Neural cell (in vitro differentiated cells): ENCODE measurements around the gene PFKP. TPM values are rescaled to one million over a fixed set of nuclear protein-coding genes. Genes with fewer than 3 reads are reported as not detected.

Source experiments
- H2AFZ ChIP-seq: fragments of 200-600, 300-800 bp; sonication (generic), shearing (Covaris generic); 2 replicates; pipeline ENCODE4 v1.6.0; 2014; ENCODE audit warnings: low read depth, mild to moderate bottlenecking, antibody characterized with exemption, low read length, moderate library complexity
- H3F3A ChIP-seq: fragments of 200-600 bp; shearing (Covaris generic); 2 replicates; pipeline ENCODE4 v1.6.1; 2016; ENCODE audit warnings: mild to moderate bottlenecking, moderate library complexity, mixed read lengths, antibody characterized with exemption, low read length; ENCODE audit not compliant: insufficient read depth, poor library complexity, severe bottlenecking
- H3K27ac ChIP-seq: fragments of 200-600, 300-800 bp; sonication (generic), shearing (Covaris generic); 2 replicates; pipeline ENCODE4 v1.5.1; 2014; ENCODE audit warnings: mild to moderate bottlenecking, low read length, moderate library complexity
- H3K27me3 ChIP-seq: fragments of 300-800, 200-600 bp; sonication (generic), shearing (Covaris generic); 2 replicates; pipeline ENCODE4 v1.6.0; 2014; ENCODE audit warnings: mild to moderate bottlenecking, low read depth, low read length, moderate library complexity; ENCODE audit not compliant: insufficient read depth
- H3K36me3 ChIP-seq: fragments of 300-800, 200-600 bp; sonication (generic), shearing (Covaris generic); 2 replicates; pipeline ENCODE4 v1.5.1; 2014; ENCODE audit warnings: mild to moderate bottlenecking, antibody characterized with exemption, low read length, moderate library complexity; ENCODE audit not compliant: insufficient read depth
- H3K4me2 ChIP-seq: fragments of 300-800, 200-600 bp; sonication (generic), shearing (Covaris generic); 2 replicates; pipeline ENCODE4 v1.6.0; 2014; ENCODE audit warnings: mild to moderate bottlenecking, low read length
- H3K4me3 ChIP-seq: fragments of 300-800, 200-600 bp; sonication (generic), shearing (Covaris generic); 2 replicates; pipeline ENCODE4 v1.5.1; 2014; ENCODE audit warnings: mild to moderate bottlenecking, low read length, moderate library complexity
- H3K79me2 ChIP-seq: fragments of 200-600 bp; shearing (Covaris generic); replicated peaks from 2 replicates; pipeline ENCODE4 v1.6.0; 2014; ENCODE audit warnings: mild to moderate bottlenecking, low read length, moderate library complexity; ENCODE audit not compliant: insufficient read depth
- H3K9ac ChIP-seq: fragments of 300-800, 200-600 bp; sonication (generic), shearing (Covaris generic); 2 replicates; pipeline ENCODE4 v1.6.1; 2016; ENCODE audit warnings: mild to moderate bottlenecking, low read length, mixed read lengths
- H3K9me2 ChIP-seq: fragments of 200-600 bp; shearing (Covaris generic); 2 replicates; pipeline ENCODE4 v1.6.1; 2016; ENCODE audit warnings: mild to moderate bottlenecking, low read length, mixed read lengths; ENCODE audit not compliant: insufficient read depth
- H3K9me3 ChIP-seq: fragments of 200-600, 300-800 bp; sonication (generic), shearing (Covaris generic); 2 replicates; pipeline ENCODE4 v1.6.1; 2016; ENCODE audit warnings: mild to moderate bottlenecking, mixed run types, low read length, moderate library complexity, mixed read lengths
- H4K20me1 ChIP-seq: fragments of 200-600 bp; shearing (Covaris generic); 2 replicates; pipeline ENCODE4 v1.6.1; 2016; ENCODE audit warnings: mild to moderate bottlenecking, mixed run types; ENCODE audit not compliant: insufficient read depth
- EP300 ChIP-seq: fragments of 450-650 bp; conservative IDR thresholded peaks from 2 replicates; pipeline ENCODE4 v1.6.1; 2014; ENCODE audit warnings: antibody characterized with exemption, mild to moderate bottlenecking, moderate library complexity; ENCODE audit not compliant: poor library complexity, severe bottlenecking
- EZH2 ChIP-seq: fragments of 200-600, 300-800 bp; shearing (Covaris generic), sonication (generic); IDR thresholded peaks from 2 replicates; pipeline ENCODE4 v1.6.1; 2014; ENCODE audit warnings: antibody characterized with exemption, low read length, borderline replicate concordance, mild to moderate bottlenecking; ENCODE audit not compliant: insufficient read depth, poor library complexity, severe bottlenecking
- MXI1 ChIP-seq: fragments of 450-650 bp; conservative IDR thresholded peaks from 2 replicates; pipeline ENCODE4 v1.6.1; 2014; ENCODE audit warnings: antibody characterized with exemption, mild to moderate bottlenecking; ENCODE audit not compliant: poor library complexity, severe bottlenecking
- POLR2AphosphoS5 ChIP-seq: IDR thresholded peaks from 2 replicates; pipeline ENCODE4 v1.6.1; 2012
- RAD21 ChIP-seq: fragments of 450-650 bp; conservative IDR thresholded peaks from 2 replicates; pipeline ENCODE4 v1.6.1; 2014; ENCODE audit warnings: antibody characterized with exemption, mild to moderate bottlenecking, moderate library complexity
- SMC3 ChIP-seq: fragments of 450-650 bp; conservative IDR thresholded peaks from 2 replicates; pipeline ENCODE4 v1.6.1; 2014; ENCODE audit warnings: antibody characterized with exemption, mild to moderate bottlenecking, moderate library complexity; ENCODE audit not compliant: poor library complexity
- TAF1 ChIP-seq: IDR thresholded peaks from 2 replicates; pipeline ENCODE4 v1.6.1; 2012; ENCODE audit warnings: low read depth
- polyA plus RNA-seq: library from polyadenylated mRNA; depleted of rRNA; stranded (reverse); fragments of >200 nt; gene quantifications from 2 replicates; pipeline ENCODE4 v1.2.3, GENCODE V29; 2014
- TF ChIP-seq, protein P1 (sequence below): fragments of 450-650 bp; IDR thresholded peaks from 2 replicates; pipeline ENCODE4 v1.5.1; 2014; ENCODE audit warnings: antibody characterized with exemption, mild to moderate bottlenecking, moderate library complexity; ENCODE audit not compliant: poor library complexity, severe bottlenecking
- TF ChIP-seq, protein P2 (sequence below): IDR thresholded peaks from 2 replicates; pipeline ENCODE4 v1.6.1; 2012; ENCODE audit warnings: borderline replicate concordance

The PFKP gene
- polyA plus RNA-seq, 1 donor from 2014 or later = 27.9 TPM

DNA sequence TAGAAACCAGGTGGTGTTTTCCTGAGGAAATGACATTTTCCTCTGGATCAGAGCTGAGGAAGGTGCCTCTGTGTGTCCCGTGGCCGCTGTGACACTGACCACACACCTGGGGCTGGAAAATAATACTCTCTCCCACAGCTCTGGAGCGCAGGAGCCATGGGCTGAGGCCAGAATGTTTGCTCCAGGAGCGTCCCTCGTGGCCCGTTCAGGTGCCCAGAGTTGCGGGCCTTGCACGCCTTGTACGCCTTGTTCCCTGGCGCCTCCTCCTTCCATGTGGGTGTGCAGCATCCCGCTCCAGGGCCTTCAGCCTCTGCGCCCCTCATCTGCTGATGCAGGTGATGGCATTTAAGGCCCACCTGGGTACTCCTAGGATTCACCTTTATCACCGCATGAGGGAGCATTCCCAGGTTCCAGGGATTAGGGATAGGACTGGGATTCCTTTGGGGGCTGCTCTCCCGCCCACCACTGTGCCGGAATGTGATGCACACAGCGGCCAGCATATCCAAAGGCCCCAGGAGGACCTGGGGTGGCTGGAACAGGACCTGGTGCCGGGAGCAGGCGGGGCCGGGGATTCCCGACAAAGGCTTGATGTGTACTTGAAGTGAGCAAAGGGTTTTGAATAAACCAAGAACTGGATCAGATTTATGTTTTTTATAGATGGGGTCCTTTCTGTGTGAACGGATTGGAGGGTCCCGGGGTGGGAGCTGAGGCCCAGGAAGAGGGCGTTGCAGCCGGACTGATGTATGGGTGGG, 61.2 kb downstream of the PFKP start:
- H3K9ac ChIP-seq = no peak overlapping the region
- no peak overlapping the region for H2AFZ ChIP-seq
- H3K9me3 ChIP-seq = no peaks in the 10 kb centered on the region
- H3K79me2 ChIP-seq = no peaks in the 10 kb centered on the region
- peaks cover 5% of the 10 kb centered on the region for H3K36me3 ChIP-seq
- no peaks in the 10 kb centered on the region for H3K27me3 ChIP-seq
- H3K4me2 ChIP-seq = no peak overlapping the region
- H3K4me3 ChIP-seq = no peak overlapping the region
- TF ChIP-seq SMC3 (no peak), POLR2AphosphoS5 (no peak), MXI1 (no peak), EP300 (no peak), TAF1 (no peak), EZH2 (no peak), RAD21 (no peak)
- TF ChIP-seq, protein P1, sequence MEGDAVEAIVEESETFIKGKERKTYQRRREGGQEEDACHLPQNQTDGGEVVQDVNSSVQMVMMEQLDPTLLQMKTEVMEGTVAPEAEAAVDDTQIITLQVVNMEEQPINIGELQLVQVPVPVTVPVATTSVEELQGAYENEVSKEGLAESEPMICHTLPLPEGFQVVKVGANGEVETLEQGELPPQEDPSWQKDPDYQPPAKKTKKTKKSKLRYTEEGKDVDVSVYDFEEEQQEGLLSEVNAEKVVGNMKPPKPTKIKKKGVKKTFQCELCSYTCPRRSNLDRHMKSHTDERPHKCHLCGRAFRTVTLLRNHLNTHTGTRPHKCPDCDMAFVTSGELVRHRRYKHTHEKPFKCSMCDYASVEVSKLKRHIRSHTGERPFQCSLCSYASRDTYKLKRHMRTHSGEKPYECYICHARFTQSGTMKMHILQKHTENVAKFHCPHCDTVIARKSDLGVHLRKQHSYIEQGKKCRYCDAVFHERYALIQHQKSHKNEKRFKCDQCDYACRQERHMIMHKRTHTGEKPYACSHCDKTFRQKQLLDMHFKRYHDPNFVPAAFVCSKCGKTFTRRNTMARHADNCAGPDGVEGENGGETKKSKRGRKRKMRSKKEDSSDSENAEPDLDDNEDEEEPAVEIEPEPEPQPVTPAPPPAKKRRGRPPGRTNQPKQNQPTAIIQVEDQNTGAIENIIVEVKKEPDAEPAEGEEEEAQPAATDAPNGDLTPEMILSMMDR = no peak
- TF ChIP-seq, protein P2, sequence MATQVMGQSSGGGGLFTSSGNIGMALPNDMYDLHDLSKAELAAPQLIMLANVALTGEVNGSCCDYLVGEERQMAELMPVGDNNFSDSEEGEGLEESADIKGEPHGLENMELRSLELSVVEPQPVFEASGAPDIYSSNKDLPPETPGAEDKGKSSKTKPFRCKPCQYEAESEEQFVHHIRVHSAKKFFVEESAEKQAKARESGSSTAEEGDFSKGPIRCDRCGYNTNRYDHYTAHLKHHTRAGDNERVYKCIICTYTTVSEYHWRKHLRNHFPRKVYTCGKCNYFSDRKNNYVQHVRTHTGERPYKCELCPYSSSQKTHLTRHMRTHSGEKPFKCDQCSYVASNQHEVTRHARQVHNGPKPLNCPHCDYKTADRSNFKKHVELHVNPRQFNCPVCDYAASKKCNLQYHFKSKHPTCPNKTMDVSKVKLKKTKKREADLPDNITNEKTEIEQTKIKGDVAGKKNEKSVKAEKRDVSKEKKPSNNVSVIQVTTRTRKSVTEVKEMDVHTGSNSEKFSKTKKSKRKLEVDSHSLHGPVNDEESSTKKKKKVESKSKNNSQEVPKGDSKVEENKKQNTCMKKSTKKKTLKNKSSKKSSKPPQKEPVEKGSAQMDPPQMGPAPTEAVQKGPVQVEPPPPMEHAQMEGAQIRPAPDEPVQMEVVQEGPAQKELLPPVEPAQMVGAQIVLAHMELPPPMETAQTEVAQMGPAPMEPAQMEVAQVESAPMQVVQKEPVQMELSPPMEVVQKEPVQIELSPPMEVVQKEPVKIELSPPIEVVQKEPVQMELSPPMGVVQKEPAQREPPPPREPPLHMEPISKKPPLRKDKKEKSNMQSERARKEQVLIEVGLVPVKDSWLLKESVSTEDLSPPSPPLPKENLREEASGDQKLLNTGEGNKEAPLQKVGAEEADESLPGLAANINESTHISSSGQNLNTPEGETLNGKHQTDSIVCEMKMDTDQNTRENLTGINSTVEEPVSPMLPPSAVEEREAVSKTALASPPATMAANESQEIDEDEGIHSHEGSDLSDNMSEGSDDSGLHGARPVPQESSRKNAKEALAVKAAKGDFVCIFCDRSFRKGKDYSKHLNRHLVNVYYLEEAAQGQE = no peak
- no peaks in the 10 kb centered on the region for H3F3A ChIP-seq
- H3K27ac ChIP-seq = no peak overlapping the region
- H3K9me2 ChIP-seq = no peaks in the 10 kb centered on the region
- H4K20me1 ChIP-seq = no peaks in the 10 kb centered on the region

DNA sequence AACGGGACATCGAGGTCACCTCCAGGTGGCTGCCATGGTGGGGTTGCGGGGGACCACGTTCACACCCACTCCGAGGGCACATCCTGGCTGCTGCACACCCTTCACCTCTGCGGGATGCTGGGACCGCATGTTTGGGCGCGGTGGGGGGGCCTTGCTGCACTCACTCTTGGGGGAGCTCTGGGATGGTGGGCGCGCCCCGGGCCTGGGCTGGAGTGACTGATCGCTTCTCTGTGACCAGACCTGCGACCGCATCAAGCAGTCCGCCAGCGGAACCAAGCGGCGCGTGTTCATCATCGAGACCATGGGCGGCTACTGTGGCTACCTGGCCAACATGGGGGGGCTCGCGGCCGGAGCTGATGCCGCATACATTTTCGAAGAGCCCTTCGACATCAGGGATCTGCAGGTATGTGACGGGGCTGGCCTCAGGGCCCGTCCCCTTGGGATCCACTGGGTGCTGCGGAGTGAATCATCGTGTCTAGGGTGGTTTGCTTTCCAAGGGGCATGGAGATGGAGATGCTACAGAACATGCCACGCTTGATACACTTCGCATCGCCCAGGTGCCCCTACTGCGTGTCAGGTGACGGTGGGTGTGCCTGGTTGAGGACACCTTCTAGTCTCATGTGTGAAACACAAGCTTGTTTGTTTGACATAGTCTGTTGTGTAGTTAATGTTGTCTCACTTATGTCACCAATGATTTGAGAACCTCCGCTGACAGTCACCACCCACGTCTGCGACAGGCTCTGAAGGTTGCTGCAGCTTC, 62.4 kb downstream of the PFKP start:
- Histone ChIP-seq H3K9ac (no peak overlapping the region), H2AFZ (no peak overlapping the region), H3K79me2 (no peaks in the 10 kb centered on the region), H3K36me3 (peaks cover 16% of the 10 kb centered on the region), H3F3A (no peaks in the 10 kb centered on the region), H3K27me3 (no peaks in the 10 kb centered on the region), H3K9me3 (no peaks in the 10 kb centered on the region), H3K9me2 (no peaks in the 10 kb centered on the region), H4K20me1 (no peaks in the 10 kb centered on the region), H3K27ac (no peak overlapping the region), H3K4me2 (no peak overlapping the region), H3K4me3 (no peak overlapping the region)
- TF ChIP-seq POLR2AphosphoS5 = no peak
- TF ChIP-seq TAF1 = no peak
- no peak for TF ChIP-seq MXI1
- no peak for TF ChIP-seq SMC3
- TF ChIP-seq EZH2 = no peak
- no peak for TF ChIP-seq RAD21
- TF ChIP-seq, protein P2 = no peak
- TF ChIP-seq, protein P1 = no peak
